Measurements from ENCODE around the gene SUGCT. TPM values are rescaled to one million over a fixed set of nuclear protein-coding genes. Genes with fewer than 3 reads are reported as not detected.

SUGCT gene
- total and polyA plus RNA-seq, 9 of the 15 experiments (the other 6 are each of a cell fraction or from before 2014, with no cell fraction given), result 0.58 to 2.5 (median 1.4) TPM

DNA sequence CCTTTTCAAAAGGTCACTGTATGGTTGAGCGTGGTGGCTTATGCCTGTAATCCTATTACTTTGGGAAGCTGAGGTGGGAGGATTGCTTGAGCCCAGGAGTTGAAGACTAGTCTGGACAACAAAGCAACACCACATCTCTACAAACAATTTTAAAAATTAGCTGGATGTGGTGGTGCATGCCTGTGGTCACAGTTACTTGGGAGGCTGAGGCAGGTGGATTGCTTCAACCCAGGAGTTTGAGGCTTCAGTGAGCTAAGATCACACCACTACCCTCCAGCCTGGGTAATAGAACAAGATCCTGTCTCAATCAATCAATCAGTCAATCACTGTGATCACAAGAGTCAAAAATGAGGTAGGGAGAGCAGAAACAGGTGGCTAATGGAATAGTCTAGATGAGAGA is 97.0 kb downstream of the SUGCT start:
- no peak for TF ChIP-seq KDM4B (IDR thresholded peaks at IDR 0.05; ENCODE audit: borderline replicate concordance in 2 of 2, low read depth in 1 of 2)
- TF ChIP-seq, protein P1, sequence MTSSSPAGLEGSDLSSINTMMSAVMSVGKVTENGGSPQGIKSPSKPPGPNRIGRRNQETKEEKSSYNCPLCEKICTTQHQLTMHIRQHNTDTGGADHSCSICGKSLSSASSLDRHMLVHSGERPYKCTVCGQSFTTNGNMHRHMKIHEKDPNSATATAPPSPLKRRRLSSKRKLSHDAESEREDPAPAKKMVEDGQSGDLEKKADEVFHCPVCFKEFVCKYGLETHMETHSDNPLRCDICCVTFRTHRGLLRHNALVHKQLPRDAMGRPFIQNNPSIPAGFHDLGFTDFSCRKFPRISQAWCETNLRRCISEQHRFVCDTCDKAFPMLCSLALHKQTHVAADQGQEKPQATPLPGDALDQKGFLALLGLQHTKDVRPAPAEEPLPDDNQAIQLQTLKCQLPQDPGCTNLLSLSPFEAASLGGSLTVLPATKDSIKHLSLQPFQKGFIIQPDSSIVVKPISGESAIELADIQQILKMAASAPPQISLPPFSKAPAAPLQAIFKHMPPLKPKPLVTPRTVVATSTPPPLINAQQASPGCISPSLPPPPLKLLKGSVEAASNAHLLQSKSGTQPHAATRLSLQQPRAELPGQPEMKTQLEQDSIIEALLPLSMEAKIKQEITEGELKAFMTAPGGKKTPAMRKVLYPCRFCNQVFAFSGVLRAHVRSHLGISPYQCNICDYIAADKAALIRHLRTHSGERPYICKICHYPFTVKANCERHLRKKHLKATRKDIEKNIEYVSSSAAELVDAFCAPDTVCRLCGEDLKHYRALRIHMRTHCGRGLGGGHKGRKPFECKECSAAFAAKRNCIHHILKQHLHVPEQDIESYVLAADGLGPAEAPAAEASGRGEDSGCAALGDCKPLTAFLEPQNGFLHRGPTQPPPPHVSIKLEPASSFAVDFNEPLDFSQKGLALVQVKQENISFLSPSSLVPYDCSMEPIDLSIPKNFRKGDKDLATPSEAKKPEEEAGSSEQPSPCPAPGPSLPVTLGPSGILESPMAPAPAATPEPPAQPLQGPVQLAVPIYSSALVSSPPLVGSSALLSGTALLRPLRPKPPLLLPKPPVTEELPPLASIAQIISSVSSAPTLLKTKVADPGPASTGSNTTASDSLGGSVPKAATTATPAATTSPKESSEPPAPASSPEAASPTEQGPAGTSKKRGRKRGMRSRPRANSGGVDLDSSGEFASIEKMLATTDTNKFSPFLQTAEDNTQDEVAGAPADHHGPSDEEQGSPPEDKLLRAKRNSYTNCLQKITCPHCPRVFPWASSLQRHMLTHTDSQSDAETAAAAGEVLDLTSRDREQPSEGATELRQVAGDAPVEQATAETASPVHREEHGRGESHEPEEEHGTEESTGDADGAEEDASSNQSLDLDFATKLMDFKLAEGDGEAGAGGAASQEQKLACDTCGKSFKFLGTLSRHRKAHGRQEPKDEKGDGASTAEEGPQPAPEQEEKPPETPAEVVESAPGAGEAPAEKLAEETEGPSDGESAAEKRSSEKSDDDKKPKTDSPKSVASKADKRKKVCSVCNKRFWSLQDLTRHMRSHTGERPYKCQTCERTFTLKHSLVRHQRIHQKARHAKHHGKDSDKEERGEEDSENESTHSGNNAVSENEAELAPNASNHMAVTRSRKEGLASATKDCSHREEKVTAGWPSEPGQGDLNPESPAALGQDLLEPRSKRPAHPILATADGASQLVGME (CRISPR knock-in tag; IDR thresholded peaks at IDR 0.05), result no peak
- no peak for TF ChIP-seq SMAD1 (IDR thresholded peaks at IDR 0.05; ENCODE audit: low read depth, low read length, partially characterized antibody)
- Histone ChIP-seq H3K4me1 (replicated peaks in 1 of 2; ENCODE audit: control insufficient read depth in 2 of 2, insufficient read depth in 2 of 2, low read length in 2 of 2) (no peaks in the 10 kb centered on the region), H2AFZ (ENCODE audit: low read depth, low read length) (no peak overlapping the region), H3K79me2 (ENCODE audit: control insufficient read depth, insufficient read depth, low read length) (no peaks in the 10 kb centered on the region), H3K9me1 (ENCODE audit: control insufficient read depth, insufficient read depth, low read length) (no peaks in the 10 kb centered on the region), H3K9me3 (replicated peaks; ENCODE audit: control insufficient read depth, insufficient read depth, low read depth, low read length) (no peaks in the 10 kb centered on the region), H4K20me1 (replicated peaks; ENCODE audit: control insufficient read depth, insufficient read depth, low read length) (no peaks in the 10 kb centered on the region), H3K4me3 (no peak overlapping the region), H3K36me3 (ENCODE audit: control insufficient read depth, insufficient read depth, low read length) (no peaks in the 10 kb centered on the region), H3K27me3 (ENCODE audit: control insufficient read depth in 2 of 2, insufficient read depth in 2 of 2, low read length in 2 of 2) (no peaks in the 10 kb centered on the region), H3K9ac (ENCODE audit: insufficient read depth in 1 of 2, low read depth in 2 of 2, low read length in 2 of 2) (no peak overlapping the region), H3K27ac (ENCODE audit: extremely low read depth, low read depth, low read length) (no peak overlapping the region), H3K4me2 (ENCODE audit: insufficient read depth, low read length) (no peak overlapping the region)
- FAIRE-seq, result no peak
- ATAC-seq, result no peak
- ChIA-PET CTCF (ENCODE audit: low intra/inter-chr PET ratio) (interaction anchor here (0.5 kb wide), 1 partner anchor 808 kb away, joined by 3 read pairs; no protein-coding TSS in a partner anchor), POLR2A (interaction anchor here (0.9 to 1.0 kb wide), 3 partner anchors 13 to 155 kb away, joined by 3 to 5 read pairs (median 3); partner anchors contain the start of gene SUGCT)
- intact Hi-C loops (cut with micrococcal nuclease) (loop anchor here (2.0 kb wide), 2 partner anchors 97 to 1465 kb away; no protein-coding TSS in a partner anchor), in situ Hi-C loops (cut with MboI) (no loop called here)
- WGBS (ENCODE audit: insufficient coverage, low coverage, missing lambda C conversion rate), result 10% methylated on average over 1 of the region's 1 CpG
- BruUV-seq (replicated peaks), result no TSS peak
- DNase-seq (ENCODE audit: extremely low read depth in 1 of 4, low spot score in 3 of 4), result no peak

Data from K562 (cell line).